Hematopoietic multipotent progenitor cell (in vitro differentiated cells): ENCODE data around the gene COL27A1. TPM values are rescaled to one million over a fixed set of nuclear protein-coding genes. Genes with fewer than 3 reads are reported as not detected.
A peak's percentile ranks its signal among the peaks of the same experiment; 100 is the strongest.

Experiments
- DNase-seq, 3 donors: peaks; one replicate each; pipeline ENCODE4 v3.0.0-alpha.2; 2011 to 2015; ENCODE audit warnings: low read depth in 2 of 3, low spot score in 2 of 3
- total RNA-seq: library from RNA; depleted of rRNA; stranded (reverse); fragments of >200 nt; gene quantifications from one replicate; pipeline ENCODE4 v1.2.3, GENCODE V29; 2012

Gene COL27A1
- total RNA-seq, 1 donor: 0.27 TPM

DNA sequence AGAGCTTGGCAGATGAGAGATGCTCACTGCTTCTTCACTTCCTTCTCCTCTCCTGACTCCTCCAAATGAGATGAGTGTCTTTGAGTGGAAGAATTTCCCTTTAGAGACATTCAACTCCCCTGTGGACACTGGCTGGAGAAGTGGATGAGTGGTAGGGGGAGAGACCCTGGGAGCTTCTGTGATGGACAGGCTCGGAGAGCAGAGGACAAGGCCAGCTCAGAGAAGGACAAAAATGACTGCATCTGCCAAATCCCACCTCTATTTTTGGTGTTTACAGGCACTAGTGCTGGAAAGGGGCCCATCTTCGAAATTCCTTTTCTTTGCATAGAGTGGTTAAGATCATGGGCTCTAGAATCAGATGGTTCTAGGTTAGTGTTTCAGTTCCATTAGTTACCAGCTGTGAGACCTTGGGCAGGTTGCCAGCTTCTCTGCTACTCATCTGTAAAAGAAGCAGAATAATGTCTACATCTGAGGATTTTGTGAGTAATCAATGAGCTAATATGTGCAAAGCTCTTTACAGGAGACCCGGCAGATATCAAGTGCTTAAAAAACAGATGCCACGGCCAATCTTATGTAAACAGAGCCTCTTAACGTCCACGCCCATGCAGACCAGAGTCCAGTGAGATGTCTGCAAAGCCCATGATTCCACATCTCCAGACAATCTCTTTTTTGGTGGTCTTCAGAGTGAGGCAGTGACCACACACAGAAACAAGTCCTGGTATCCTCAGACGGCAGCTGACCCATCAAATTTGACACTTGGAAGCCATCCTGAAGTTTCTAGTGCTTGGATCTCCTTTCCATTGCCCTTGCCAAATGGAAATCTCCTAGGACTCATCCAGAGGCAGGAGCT is 13.6 kb upstream of the COL27A1 start:
- DNase-seq: no peak

- no peak for DNase-seq
These were observed 12.1 kb upstream of the COL27A1 start for GRCh38 chr9:114143234-114143633.

DNA sequence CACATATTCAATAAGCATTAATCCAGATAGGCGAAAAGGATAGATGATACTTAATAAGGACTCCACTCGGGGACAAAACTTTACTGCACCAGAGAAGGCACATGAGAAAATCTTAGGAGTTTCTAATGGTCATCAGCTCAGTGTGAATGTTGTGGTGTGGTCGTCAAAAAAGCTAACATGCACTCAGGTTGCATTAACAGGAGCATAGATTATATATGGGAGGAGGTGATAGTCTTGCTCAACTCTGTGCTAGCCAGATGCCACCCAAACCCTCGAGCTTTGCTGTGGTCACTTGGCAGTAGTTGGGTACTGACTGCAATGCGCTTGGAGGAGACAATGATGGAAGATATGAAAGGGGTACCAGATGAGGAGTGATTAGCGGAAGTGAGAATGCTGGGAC is 8.6 kb upstream of the COL27A1 start:
- no peak for DNase-seq

- no peak for DNase-seq
These were observed 6.2 kb upstream of the COL27A1 start for GRCh38 chr9:114149181-114149580.

- no peak for DNase-seq
These were observed 5.5 kb upstream of the COL27A1 start for GRCh38 chr9:114149765-114150340.

DNA sequence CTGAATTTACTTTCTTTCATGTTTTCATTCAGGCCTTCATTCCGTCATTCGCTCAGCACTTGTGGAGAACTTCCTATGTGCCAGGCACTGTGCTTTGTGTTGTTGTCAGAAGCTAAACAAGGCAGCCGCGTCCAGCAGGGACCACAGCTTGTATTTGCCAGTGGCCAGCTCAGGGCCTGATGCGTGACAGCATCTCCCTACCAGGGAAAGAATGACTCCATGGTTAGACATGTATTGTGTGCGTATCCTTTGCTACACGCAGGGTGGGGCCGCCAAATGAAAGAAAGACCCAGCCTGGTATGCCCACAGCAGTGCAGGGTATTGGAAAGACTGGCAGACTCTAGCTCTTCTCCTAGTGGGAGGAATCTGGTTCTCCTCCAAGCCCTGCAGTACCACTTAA is 4.7 kb upstream of the COL27A1 start:
- DNase-seq: no peak

DNA sequence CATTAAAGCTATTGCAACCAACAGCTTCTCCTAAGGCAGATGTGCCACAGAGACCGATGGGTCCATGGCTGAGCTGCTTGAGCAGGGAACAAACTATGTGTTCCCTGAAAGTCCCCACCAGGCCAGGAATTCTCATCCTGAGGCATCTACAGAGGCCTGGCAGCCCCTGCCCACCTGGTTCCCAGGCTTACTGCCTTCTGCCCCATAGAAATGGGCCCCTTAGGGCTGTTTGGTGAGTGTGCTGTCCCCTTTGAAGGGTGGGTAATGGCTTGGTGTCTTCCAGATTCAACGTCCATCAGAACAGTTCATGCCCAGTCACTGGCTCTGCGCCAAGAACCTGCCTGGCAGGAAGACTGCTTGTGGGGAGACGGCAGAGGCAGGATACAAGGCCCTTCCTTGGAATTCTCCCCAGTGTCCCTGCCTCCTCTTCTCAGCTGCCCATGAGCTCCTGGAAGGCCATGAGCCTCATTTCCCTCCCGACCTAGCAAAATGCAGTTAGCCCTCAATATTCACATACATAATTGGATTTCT is 3.8 kb upstream of the COL27A1 start:
- DNase-seq: no peak

- peak in 1 of 3 donors; percentile 22 for DNase-seq
These were observed 1.4 kb upstream of the COL27A1 start for GRCh38 chr9:114153761-114154599.

GRCh38 chr9:114154600-114155102 is 686 bp upstream of the COL27A1 start:
- no peak for DNase-seq

DNA sequence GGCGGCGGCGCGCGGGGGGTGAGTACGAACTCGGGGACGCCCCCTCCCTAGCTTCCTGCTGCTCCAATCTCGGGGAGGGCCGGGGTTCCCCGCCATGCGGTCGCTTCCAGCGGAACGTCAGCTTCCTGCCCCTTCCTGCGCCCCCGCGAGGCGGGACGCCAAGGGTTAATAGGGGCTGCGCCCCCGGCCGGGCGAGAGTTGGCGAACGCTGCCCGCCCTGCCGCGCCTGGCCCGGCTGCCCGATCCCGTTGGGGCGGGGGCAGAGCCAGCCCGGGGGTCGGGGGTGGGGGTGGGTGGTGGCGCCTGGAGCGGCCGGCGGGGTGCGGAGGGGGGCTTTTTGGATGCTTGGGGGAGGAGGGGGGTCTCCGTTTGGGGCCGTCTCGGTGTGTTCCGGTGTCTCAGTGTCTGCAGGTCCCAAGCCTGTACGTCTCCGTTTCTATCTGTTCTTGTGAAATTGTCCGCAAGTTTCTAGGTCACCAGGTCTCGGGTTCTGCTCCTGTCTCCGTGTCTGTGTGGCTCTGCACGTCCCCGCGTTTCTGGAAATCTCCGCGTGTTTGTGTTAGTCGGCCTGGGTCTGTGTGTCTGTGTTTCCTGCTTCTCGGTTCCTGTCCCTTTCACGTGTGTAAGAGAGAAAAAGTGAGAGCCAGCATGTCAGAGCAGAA is 789 bp downstream of the COL27A1 start:
- peak in 2 of 3 donors; percentile 16 to 46 for DNase-seq

DNA sequence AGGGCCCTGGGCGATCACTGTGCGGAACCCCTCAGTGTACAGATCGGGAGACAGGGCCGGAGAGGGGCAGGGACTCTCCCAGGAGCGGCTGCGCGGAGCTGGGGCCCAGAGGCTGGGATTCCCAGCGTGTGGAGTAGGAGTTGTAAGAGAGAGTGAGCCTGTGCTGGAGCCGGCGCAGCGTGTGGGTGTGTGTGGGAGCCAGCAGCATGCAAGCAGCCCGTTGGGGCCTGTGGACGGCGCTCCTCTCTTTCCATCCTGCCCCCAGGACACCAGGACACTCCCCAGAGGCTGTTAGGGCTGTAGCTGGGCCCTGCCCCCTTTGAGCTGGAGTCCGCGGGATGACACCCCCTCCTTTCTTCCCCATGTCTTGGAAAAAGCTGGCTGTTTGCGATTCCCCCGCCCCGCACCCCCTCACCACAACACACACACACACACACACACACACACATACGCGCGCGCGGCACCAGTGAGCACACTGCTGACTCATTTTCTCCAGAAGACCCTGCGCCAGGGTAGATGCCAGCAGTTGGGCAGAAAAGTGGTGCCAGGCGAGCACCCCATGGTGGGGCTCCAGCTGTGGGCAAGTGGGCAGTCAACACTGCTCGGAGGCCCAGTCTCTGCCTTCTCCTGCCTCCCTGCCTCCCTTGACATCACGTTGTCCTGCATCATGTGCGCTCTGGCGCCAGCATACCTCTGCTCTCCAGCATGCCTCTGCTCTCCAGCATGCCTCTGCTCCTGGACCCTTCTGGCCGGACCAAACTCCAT is 1.5 kb downstream of the COL27A1 start:
- peak in 2 of 3 donors; percentile 24 to 36 for DNase-seq

GRCh38 chr9:114157516-114158176 is 2.3 kb downstream of the COL27A1 start:
- DNase-seq: no peak

DNA sequence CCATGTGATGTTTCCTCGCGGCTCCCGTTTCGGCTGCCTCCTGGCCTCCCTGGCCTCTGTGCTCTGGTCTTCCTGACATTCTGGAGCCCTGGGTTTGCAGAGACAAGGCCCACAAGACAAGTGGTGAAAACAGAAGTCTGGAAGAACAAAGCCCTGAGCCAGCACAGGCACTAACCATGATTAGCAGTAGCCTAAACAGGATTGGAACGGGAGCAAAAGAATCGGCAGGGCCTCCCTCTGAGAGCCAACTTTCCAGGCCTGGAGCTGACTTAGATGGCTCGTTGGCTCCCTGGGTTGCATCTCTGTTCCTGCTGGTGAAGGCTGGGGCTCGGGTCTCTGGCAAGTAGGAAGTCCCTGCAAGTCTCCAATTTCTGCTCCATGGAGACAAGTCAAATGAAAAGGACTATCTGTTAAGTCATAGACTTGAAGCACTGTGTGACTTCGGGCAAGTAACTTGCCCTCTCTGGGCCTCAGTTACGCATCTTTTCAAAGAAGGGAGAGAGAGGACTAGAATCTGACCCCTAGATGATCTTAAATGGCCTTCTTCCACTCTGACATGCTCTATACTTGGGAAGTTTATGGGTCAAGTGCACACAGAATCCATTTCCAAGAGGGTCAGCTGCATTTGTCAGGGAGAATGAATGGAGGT is 3.3 kb downstream of the COL27A1 start:
- no peak for DNase-seq

- DNase-seq: no peak
These were observed 4.4 kb downstream of the COL27A1 start for GRCh38 chr9:114159691-114160090.

DNA sequence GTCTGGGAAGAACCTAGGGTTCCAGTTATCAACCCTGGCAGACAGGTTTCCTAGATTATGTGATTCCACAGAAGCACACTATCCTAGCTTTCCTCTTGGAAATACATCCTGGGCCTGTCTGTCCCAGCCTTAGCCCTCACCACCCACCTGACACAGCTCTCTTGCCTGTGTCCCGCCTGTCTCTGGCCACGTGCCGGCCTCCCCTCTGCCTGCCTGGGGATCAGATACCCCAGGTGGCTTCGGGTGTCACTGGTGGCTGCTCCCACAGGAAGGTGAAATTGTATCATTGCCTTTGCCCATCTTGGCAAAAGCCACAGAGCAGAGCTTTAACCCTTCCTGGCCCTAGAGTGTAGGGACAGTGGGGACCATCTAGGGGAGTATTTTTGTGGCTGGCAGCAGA is 6.2 kb downstream of the COL27A1 start:
- no peak for DNase-seq

GRCh38 chr9:114163517-114163951 is 8.2 kb downstream of the COL27A1 start:
- no peak for DNase-seq

GRCh38 chr9:114164191-114164794 is 9.0 kb downstream of the COL27A1 start:
- DNase-seq: no peak

GRCh38 chr9:114165407-114166102 is 10.2 kb downstream of the COL27A1 start:
- no peak for DNase-seq
